AG04449 (cell line): ENCODE results near the gene AGRP.

ENCODE experiments used
- CTCF ChIA-PET: fragments of 350-600 bp; formaldehyde crosslinking; extraction: SDS; loops from one replicate; lab custom pipeline; 2021; ENCODE audit warnings: antibody characterized with exemption; lab: Yijun Ruan, JAX
- POLR2A ChIA-PET: fragments of 400-600, 350-600 bp; formaldehyde crosslinking; extraction: SDS; loops from one replicate; lab custom pipeline; 2020; ENCODE audit warnings: antibody characterized with exemption, inconsistent platforms; lab: Yijun Ruan, JAX
- DNase-seq: peaks from one replicate; pipeline ENCODE4 v3.0.0-alpha.2; 2010; ENCODE audit warnings: low read depth, low spot score
- H3K4me3 ChIP-seq: 2 replicates; pipeline ENCODE4 v1.5.1; 2011; ENCODE audit warnings: low read depth, mild to moderate bottlenecking, control low read depth, low read length
- CTCF ChIP-seq: IDR thresholded peaks from one replicate; pipeline ENCODE4 v1.5.1; 2011; ENCODE audit warnings: mild to moderate bottlenecking, moderate library complexity, low read length, control low read depth, inconsistent platforms; ENCODE audit not compliant: insufficient read depth; ENCODE audit errors: missing control alignments

Gene AGRP

GRCh38 chr16:67445913-67446907, 37.1 kb downstream of the AGRP start:
- TF ChIP-seq CTCF, result no peak
- ChIA-PET POLR2A (no interaction called here), CTCF (interaction anchor here (0.6 to 8.9 kb wide), 15 partner anchors 8 to 197 kb away, joined by 3 to 75 read pairs (median 5); partner anchors contain the start of gene ZDHHC1)
- H3K4me3 ChIP-seq, result no peak overlapping the region
- DNase-seq, result no peak

- DNase-seq, result no peak
- ChIA-PET POLR2A (no interaction called here), CTCF (interaction anchor here (0.6 to 8.9 kb wide), 13 partner anchors 11 to 157 kb away, joined by 3 to 75 read pairs (median 3); partner anchors contain the start of gene ZDHHC1)
- TF ChIP-seq CTCF, result no peak
- no peak overlapping the region for H3K4me3 ChIP-seq
Observed at GRCh38 chr16:67445441-67445912, 37.9 kb downstream of the AGRP start.

- CTCF ChIA-PET, result interaction anchor here (0.6 to 8.9 kb wide), 9 partner anchors 9 to 157 kb away, joined by 3 to 75 read pairs (median 3); no protein-coding TSS in a partner anchor
- POLR2A ChIA-PET, result no interaction called here
- no peak overlapping the region for H3K4me3 ChIP-seq
- TF ChIP-seq CTCF, result no peak
- no peak for DNase-seq
Observed at GRCh38 chr16:67445126-67445426, 38.3 kb downstream of the AGRP start.

GRCh38 chr16:67444259-67445125, 38.9 kb downstream of the AGRP start:
- no peak for DNase-seq
- TF ChIP-seq CTCF, result no peak
- CTCF ChIA-PET, result interaction anchor here (0.7 to 8.9 kb wide), 10 partner anchors 10 to 159 kb away, joined by 3 to 75 read pairs (median 3); partner anchors contain the start of genes HSD11B2 and ZDHHC1
- POLR2A ChIA-PET, result no interaction called here
- H3K4me3 ChIP-seq, result no peak overlapping the region

- CTCF ChIA-PET, result interaction anchor here (0.9 to 8.9 kb wide), 6 partner anchors 9 to 36 kb away, joined by 3 to 75 read pairs (median 6); partner anchors contain the start of gene ZDHHC1
- no peak for TF ChIP-seq CTCF
- no peak overlapping the region for H3K4me3 ChIP-seq
- POLR2A ChIA-PET, result interaction anchor here (1.4 kb wide), 1 partner anchor 13 kb away, joined by 3 read pairs; no protein-coding TSS in a partner anchor
- no peak for DNase-seq
Observed at GRCh38 chr16:67443265-67443664, 40.1 kb downstream of the AGRP start.
